HepG2 (cell line): ENCODE data around the gene TNFSF8. TPM values are rescaled to one million over a fixed set of nuclear protein-coding genes. Genes with fewer than 3 reads are reported as not detected.

Experiments
- ATAC-seq: fragments of 200-7000 bp; cut with Tn5 transposase; 3 replicates; pipeline ENCODE4 v1.9.1; 2020; ENCODE audit warnings: mild to moderate bottlenecking, moderate library complexity
- BruUV-seq: library from RNA; stranded (reverse); fragments of 400-500 nt; replicated peaks from 2 replicates; lab custom pipeline; 2021; lab: Mats Ljungman, UMichigan
- CTCF ChIA-PET: fragments of 300-600 bp; formaldehyde crosslinking; extraction: SDS; loops from one replicate; lab custom pipeline; 2021; ENCODE audit warnings: low total read pairs, inconsistent platforms, low intra/inter-chr PET ratio; lab: Yijun Ruan, JAX
- POLR2A ChIA-PET: fragments of 350-600 bp; sonication (Branson Sonifier 250); formaldehyde crosslinking; loops from one replicate; lab custom pipeline; 2020; ENCODE audit warnings: antibody characterized with exemption, inconsistent platforms; lab: Yijun Ruan, JAX
- DNase-seq: peaks from one replicate; pipeline ENCODE4 v3.0.0-alpha.2; 2015; ENCODE audit warnings: low spot score
- FAIRE-seq: peaks from 3 replicates; lab custom pipeline; 2011; peaks lifted over from hg19 to GRCh38; lab: Jason Lieb, UNC
- H2AFZ ChIP-seq: one replicate; pipeline ENCODE4 v1.6.1; 2011; ENCODE audit warnings: low read length, inconsistent platforms
- H3K27ac ChIP-seq: fragments of 300-600 bp; 3 replicates; pipeline ENCODE4 v1.8.0; 2011; ENCODE audit warnings: mixed run types, mild to moderate bottlenecking, mixed read lengths, low read length, inconsistent platforms; ENCODE audit not compliant: insufficient read depth; ENCODE audit errors: extremely low read length
- H3K27me3 ChIP-seq, 2 experiments: fragments of 200-600 bp in 1 of 2; 2 replicates in 1 of 2; 3 replicates in 1 of 2; pipeline versions ENCODE4 v1.6.0 to v1.8.0; 2011; ENCODE audit warnings: low read length in 2 of 2, mild to moderate bottlenecking in 2 of 2, moderate library complexity in 2 of 2, inconsistent platforms in 1 of 2; ENCODE audit not compliant: insufficient read depth in 2 of 2, control insufficient read depth in 1 of 2
- H3K36me3 ChIP-seq, 2 experiments: fragments of 200-600 bp in 1 of 2; replicated peaks in 1 of 2; 2 replicates in 1 of 2; 3 replicates in 1 of 2; pipeline versions ENCODE4 v1.5.1 to v1.8.0; 2011; ENCODE audit warnings: low read length in 2 of 2, inconsistent platforms in 1 of 2; ENCODE audit not compliant: insufficient read depth in 2 of 2, control insufficient read depth in 1 of 2
- H3K4me1 ChIP-seq: 2 replicates; pipeline ENCODE4 v1.5.1; 2012; ENCODE audit warnings: low read length, inconsistent platforms; ENCODE audit not compliant: insufficient read depth
- H3K4me2 ChIP-seq: 2 replicates; pipeline ENCODE4 v1.6.0; 2011; ENCODE audit warnings: low read depth, low read length, inconsistent platforms
- H3K4me3 ChIP-seq, 3 experiments: fragments of 200-600 bp in 1 of 3; sonication (generic), shearing (Covaris generic) in 1 of 3; replicated peaks in 1 of 3; 2 replicates each; pipeline ENCODE4 v1.5.1; 2011 to 2016; ENCODE audit warnings: low read length in 3 of 3, inconsistent platforms in 2 of 3, low read depth in 2 of 3, mild to moderate bottlenecking in 2 of 3, control low read depth in 1 of 3, mixed read lengths in 1 of 3; ENCODE audit not compliant: insufficient read depth in 1 of 3
- H3K79me2 ChIP-seq: one replicate; pipeline ENCODE4 v1.6.1; 2011; ENCODE audit warnings: low read length, inconsistent platforms; ENCODE audit not compliant: insufficient read depth
- H3K9ac ChIP-seq: 2 replicates; pipeline ENCODE4 v1.6.0; 2011; ENCODE audit warnings: mild to moderate bottlenecking, low read depth, low read length, inconsistent platforms; ENCODE audit not compliant: insufficient read depth
- H3K9me3 ChIP-seq: 2 replicates; pipeline ENCODE4 v1.5.1; 2012; ENCODE audit warnings: mild to moderate bottlenecking, low read length
- H4K20me1 ChIP-seq: 2 replicates; pipeline ENCODE4 v1.6.0; 2011; ENCODE audit warnings: inconsistent platforms, mild to moderate bottlenecking, low read length, moderate library complexity; ENCODE audit not compliant: insufficient read depth
- EEA1 ChIP-seq: sonication (generic); formaldehyde crosslinking; IDR thresholded peaks from 2 replicates; pipeline ENCODE4 v1.5.1; 2020; ENCODE audit warnings: mild to moderate bottlenecking, missing genetic modification reagents, borderline replicate concordance
- SOX6 ChIP-seq, 2 experiments: fragments of 450-650 bp in 1 of 2; sonication (generic) in 1 of 2; formaldehyde crosslinking in 1 of 2; IDR thresholded peaks; 2 replicates each; pipeline versions ENCODE4 v1.4.0 to v1.6.1; 2017 to 2020; ENCODE audit warnings: antibody characterized with exemption in 1 of 2, mild to moderate bottlenecking in 1 of 2, missing genetic modification reagents in 1 of 2
- SUZ12 ChIP-seq: fragments of 150-350 bp; IDR thresholded peaks from 2 replicates; pipeline ENCODE4 v1.6.1; 2014; ENCODE audit warnings: low read depth, low read length
- TBX2 ChIP-seq: sonication (generic); formaldehyde crosslinking; IDR thresholded peaks from 2 replicates; pipeline ENCODE4 v1.5.0; 2020; ENCODE audit warnings: missing genetic modification reagents, mild to moderate bottlenecking, borderline replicate concordance
- ZFP36L2 ChIP-seq: sonication (generic); formaldehyde crosslinking; IDR thresholded peaks from 2 replicates; pipeline ENCODE4 v1.4.0; 2020; ENCODE audit warnings: missing genetic modification reagents
- ZNF670 ChIP-seq: sonication (generic); formaldehyde crosslinking; IDR thresholded peaks from 2 replicates; pipeline ENCODE4 v1.8.0; 2022; ENCODE audit warnings: mild to moderate bottlenecking, missing genetic modification reagents, borderline replicate concordance
- WGBS: methylation state at CpG from one replicate; pipeline ENCODE4 v1.1.6; 2017; ENCODE audit warnings: low lambda C conversion rate; 5-methylcytosine and 5-hydroxymethylcytosine counted together
- in situ Hi-C: cut with HindIII; loops from 2 replicates; pipeline ENCODE4 v1.10.0; 2017; ENCODE audit warnings: low pct_unique_long_range_greater_than_20kb; ENCODE audit not compliant: extremely low pct_ligation_motif_present
- intact Hi-C: fragments of 100-400 bp; cut with micrococcal nuclease; formaldehyde crosslinking; loops from one replicate; pipeline ENCODE4 v1.10.0; 2022; ENCODE audit not compliant: unreplicated experiment
- polyA plus RNA-seq, 8 experiments: library from polyadenylated mRNA; depleted of rRNA in 3 of 8; stranded (reverse) in 7 of 8; unstranded in 1 of 8; fragments of >200 nt; fragmentation: Illumina TruSeq in 4 of 8; extraction: Trizol in 4 of 8; gene quantifications; 2 replicates each; pipeline versions ENCODE4 v1.2.1 to v1.2.3, GENCODE V29; 2011 to 2016; ENCODE audit warnings: low read depth in 4 of 8, missing spikeins in 1 of 8, mixed read lengths in 1 of 8; ENCODE audit not compliant: insufficient read depth in 1 of 8
- total RNA-seq, 5 experiments: library from RNA; depleted of rRNA; stranded (reverse); fragments of >200 nt; fragmentation: Illumina TruSeq; extraction: Trizol; gene quantifications; 2 replicates each; pipeline ENCODE4 v1.2.3, GENCODE V29; 2016; ENCODE audit warnings: low read depth in 1 of 5
- TF ChIP-seq, protein P1 (sequence below): sonication (generic); formaldehyde crosslinking; IDR thresholded peaks from 2 replicates; pipeline ENCODE4 v1.9.0; 2021; ENCODE audit warnings: missing genetic modification reagents, mild to moderate bottlenecking, borderline replicate concordance
- TF ChIP-seq, protein P2 (sequence below): sonication (generic); formaldehyde crosslinking; IDR thresholded peaks from 2 replicates; pipeline ENCODE4 v1.4.0; 2020; ENCODE audit warnings: mild to moderate bottlenecking, missing genetic modification reagents
- TF ChIP-seq, protein P3 (sequence below): sonication (generic); formaldehyde crosslinking; IDR thresholded peaks from 2 replicates; pipeline ENCODE4 v1.5.1; 2020; ENCODE audit warnings: mild to moderate bottlenecking, missing genetic modification reagents, moderate library complexity
- TF ChIP-seq, protein P4 (sequence below): sonication (generic); formaldehyde crosslinking; IDR thresholded peaks from 2 replicates; pipeline ENCODE4 v1.9.0; 2021; ENCODE audit warnings: missing genetic modification reagents, borderline replicate concordance

TNFSF8 gene
- total and polyA plus RNA-seq, 2 of the 13 experiments (the other 11 are each of a cell fraction or from before 2014, with no cell fraction given) = not detected

DNA sequence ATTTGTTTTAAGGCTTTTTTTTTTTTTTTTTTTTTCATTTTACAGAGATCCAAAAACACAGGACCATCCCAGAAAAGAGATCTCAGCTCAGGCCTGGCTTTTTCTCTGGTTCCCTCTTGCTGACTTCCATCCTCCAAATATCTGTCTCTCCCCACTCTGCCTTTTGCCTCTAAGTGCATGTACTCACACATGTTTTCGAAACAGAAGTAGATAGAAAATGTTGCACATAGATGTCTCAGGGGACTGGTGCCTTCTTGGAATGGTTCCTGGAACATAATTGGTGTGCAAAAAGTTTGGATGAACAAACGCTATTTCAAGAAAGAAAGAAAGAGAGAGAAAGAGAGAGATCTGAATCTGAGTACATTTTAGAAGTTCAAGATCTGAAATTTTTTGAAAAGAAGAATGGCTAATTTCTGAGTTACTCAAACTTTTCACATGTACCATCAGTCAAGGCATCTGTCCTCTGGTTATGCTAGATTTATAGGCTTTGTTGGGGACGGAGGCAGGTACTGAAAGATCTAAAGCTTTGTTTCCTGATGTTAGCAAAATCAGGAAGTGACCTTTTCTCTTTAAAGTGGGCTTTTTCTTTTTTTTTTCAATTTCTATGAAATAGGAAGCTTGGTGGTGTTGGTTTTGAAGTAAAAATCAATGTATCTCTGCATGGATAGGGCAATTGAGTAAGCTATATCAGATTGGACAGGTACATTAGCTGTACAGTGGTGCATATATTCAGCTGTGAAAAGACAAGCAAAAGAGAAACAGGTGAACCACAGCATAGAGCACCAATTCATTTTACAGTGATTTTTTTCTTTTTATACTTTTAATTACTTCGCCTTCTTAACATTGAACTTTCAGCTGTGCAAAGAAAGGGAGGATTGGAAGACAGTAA, 8.5 kb upstream of the TNFSF8 start:
- intact Hi-C loops = no loop called here
- TF ChIP-seq EEA1 (CRISPR knock-in tag) (no peak), ZNF670 (CRISPR knock-in tag) (no peak), TBX2 (CRISPR knock-in tag) (no peak), ZFP36L2 (CRISPR knock-in tag) (no peak), SUZ12 (no peak), SOX6 (IDR thresholded peaks at IDR 0.05) (no peak), SOX6 (CRISPR knock-in tag; IDR thresholded peaks at IDR 0.05) (no peak)
- TF ChIP-seq, protein P1, sequence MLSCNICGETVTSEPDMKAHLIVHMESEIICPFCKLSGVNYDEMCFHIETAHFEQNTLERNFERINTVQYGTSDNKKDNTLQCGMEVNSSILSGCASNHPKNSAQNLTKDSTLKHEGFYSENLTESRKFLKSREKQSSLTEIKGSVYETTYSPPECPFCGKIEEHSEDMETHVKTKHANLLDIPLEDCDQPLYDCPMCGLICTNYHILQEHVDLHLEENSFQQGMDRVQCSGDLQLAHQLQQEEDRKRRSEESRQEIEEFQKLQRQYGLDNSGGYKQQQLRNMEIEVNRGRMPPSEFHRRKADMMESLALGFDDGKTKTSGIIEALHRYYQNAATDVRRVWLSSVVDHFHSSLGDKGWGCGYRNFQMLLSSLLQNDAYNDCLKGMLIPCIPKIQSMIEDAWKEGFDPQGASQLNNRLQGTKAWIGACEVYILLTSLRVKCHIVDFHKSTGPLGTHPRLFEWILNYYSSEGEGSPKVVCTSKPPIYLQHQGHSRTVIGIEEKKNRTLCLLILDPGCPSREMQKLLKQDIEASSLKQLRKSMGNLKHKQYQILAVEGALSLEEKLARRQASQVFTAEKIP = no peak
- TF ChIP-seq, protein P2, sequence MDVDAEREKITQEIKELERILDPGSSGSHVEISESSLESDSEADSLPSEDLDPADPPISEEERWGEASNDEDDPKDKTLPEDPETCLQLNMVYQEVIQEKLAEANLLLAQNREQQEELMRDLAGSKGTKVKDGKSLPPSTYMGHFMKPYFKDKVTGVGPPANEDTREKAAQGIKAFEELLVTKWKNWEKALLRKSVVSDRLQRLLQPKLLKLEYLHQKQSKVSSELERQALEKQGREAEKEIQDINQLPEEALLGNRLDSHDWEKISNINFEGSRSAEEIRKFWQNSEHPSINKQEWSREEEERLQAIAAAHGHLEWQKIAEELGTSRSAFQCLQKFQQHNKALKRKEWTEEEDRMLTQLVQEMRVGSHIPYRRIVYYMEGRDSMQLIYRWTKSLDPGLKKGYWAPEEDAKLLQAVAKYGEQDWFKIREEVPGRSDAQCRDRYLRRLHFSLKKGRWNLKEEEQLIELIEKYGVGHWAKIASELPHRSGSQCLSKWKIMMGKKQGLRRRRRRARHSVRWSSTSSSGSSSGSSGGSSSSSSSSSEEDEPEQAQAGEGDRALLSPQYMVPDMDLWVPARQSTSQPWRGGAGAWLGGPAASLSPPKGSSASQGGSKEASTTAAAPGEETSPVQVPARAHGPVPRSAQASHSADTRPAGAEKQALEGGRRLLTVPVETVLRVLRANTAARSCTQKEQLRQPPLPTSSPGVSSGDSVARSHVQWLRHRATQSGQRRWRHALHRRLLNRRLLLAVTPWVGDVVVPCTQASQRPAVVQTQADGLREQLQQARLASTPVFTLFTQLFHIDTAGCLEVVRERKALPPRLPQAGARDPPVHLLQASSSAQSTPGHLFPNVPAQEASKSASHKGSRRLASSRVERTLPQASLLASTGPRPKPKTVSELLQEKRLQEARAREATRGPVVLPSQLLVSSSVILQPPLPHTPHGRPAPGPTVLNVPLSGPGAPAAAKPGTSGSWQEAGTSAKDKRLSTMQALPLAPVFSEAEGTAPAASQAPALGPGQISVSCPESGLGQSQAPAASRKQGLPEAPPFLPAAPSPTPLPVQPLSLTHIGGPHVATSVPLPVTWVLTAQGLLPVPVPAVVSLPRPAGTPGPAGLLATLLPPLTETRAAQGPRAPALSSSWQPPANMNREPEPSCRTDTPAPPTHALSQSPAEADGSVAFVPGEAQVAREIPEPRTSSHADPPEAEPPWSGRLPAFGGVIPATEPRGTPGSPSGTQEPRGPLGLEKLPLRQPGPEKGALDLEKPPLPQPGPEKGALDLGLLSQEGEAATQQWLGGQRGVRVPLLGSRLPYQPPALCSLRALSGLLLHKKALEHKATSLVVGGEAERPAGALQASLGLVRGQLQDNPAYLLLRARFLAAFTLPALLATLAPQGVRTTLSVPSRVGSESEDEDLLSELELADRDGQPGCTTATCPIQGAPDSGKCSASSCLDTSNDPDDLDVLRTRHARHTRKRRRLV (CRISPR knock-in tag) = no peak
- TF ChIP-seq, protein P3, sequence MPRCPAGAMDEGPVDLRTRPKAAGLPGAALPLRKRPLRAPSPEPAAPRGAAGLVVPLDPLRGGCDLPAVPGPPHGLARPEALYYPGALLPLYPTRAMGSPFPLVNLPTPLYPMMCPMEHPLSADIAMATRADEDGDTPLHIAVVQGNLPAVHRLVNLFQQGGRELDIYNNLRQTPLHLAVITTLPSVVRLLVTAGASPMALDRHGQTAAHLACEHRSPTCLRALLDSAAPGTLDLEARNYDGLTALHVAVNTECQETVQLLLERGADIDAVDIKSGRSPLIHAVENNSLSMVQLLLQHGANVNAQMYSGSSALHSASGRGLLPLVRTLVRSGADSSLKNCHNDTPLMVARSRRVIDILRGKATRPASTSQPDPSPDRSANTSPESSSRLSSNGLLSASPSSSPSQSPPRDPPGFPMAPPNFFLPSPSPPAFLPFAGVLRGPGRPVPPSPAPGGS (CRISPR knock-in tag) = no peak
- TF ChIP-seq, protein P4, sequence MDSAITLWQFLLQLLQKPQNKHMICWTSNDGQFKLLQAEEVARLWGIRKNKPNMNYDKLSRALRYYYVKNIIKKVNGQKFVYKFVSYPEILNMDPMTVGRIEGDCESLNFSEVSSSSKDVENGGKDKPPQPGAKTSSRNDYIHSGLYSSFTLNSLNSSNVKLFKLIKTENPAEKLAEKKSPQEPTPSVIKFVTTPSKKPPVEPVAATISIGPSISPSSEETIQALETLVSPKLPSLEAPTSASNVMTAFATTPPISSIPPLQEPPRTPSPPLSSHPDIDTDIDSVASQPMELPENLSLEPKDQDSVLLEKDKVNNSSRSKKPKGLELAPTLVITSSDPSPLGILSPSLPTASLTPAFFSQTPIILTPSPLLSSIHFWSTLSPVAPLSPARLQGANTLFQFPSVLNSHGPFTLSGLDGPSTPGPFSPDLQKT (CRISPR knock-in tag) = no peak

More for the DNA sequence above, 8.5 kb upstream of the TNFSF8 start:
- H4K20me1 ChIP-seq = no peaks in the 10 kb centered on the region
- H2AFZ ChIP-seq = no peak overlapping the region
- no peaks in the 10 kb centered on the region for H3K9me3 ChIP-seq
- H3K4me3 ChIP-seq = no peak overlapping the region
- ChIA-PET POLR2A (no interaction called here), CTCF (no interaction called here)
- H3K4me1 ChIP-seq = no peaks in the 10 kb centered on the region
- no peak for FAIRE-seq
- H3K36me3 ChIP-seq = no peaks in the 10 kb centered on the region
- no peak overlapping the region for H3K9ac ChIP-seq
- 3% methylated on average over 4 of the region's 4 CpGs for WGBS
- no peak overlapping the region for H3K4me2 ChIP-seq
- BruUV-seq = no TSS peak
- no peak for DNase-seq
- H3K79me2 ChIP-seq = no peaks in the 10 kb centered on the region
- in situ Hi-C loops = no loop called here
- H3K27me3 ChIP-seq = 0 out of 5 replicates have a peak, but pooled peaks cover 0 to 2% of the 10 kb centered on the region in 2 experiments
- no peak overlapping the region for H3K27ac ChIP-seq
- no peak for ATAC-seq
